GM11168 (cell line): ENCODE results near the gene SKP1.
"Not testable (repeated sequence)": the region's sequence is repeated elsewhere in the genome, so short reads cannot be mapped to it uniquely, and the experiment has no call there.

Source experiments
- in situ Hi-C: fragments of 300-500 bp; cut with MboI; formaldehyde crosslinking; loops from one replicate; pipeline ENCODE4 v1.12.0; 2022; ENCODE audit warnings: low sequenced_read_pairs; ENCODE audit not compliant: unreplicated experiment

SKP1 gene

GRCh38 chr5:134176511-134177368 lies at the start of gene SKP1:
Gene SKP1 (minus strand): TSS chr5:134176950. CDS start chr5:134174022, 2,928 bp downstream.
- in situ Hi-C loops, result no loop called here

DNA sequence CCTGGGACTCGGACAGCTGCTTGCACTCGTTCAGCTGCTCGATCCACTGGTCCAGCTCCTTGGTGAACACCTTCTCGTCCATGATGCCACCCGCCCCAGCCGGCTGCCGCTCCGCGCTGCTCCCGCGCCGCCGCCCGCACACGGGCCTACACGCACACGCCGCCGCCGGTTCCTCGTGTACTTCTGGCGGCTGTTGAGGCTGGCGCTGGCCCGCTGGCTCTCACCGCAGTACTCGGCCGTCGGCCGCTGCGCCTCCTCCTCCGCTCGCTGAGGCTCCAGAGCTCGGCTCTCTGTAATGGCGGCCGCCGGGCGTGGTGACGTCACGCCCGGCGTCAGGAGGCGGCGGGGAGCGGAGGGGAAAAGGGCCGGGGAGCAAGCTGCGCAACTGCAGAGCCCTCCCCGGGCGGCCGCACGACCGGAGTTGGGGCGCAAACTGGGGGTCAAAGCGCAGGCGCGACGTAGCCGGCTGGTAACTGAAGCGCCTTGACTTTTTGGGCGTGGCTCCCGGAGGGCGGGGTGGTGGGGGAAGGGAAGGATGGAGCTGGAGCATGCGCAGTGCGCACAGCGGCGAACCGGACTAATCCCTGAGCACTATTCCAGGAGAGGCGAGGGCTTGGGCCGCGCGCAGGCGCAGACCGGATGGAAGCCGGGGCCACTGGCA lies 49.2 kb upstream of the SKP1 start, which contains the start of gene PPP2CA:
TSS of gene PPP2CA (minus strand) at position 294 of the 661 bp plus-strand sequence. CDS start at position 82, 212 bp downstream.
- in situ Hi-C loops, result no loop called here

DNA sequence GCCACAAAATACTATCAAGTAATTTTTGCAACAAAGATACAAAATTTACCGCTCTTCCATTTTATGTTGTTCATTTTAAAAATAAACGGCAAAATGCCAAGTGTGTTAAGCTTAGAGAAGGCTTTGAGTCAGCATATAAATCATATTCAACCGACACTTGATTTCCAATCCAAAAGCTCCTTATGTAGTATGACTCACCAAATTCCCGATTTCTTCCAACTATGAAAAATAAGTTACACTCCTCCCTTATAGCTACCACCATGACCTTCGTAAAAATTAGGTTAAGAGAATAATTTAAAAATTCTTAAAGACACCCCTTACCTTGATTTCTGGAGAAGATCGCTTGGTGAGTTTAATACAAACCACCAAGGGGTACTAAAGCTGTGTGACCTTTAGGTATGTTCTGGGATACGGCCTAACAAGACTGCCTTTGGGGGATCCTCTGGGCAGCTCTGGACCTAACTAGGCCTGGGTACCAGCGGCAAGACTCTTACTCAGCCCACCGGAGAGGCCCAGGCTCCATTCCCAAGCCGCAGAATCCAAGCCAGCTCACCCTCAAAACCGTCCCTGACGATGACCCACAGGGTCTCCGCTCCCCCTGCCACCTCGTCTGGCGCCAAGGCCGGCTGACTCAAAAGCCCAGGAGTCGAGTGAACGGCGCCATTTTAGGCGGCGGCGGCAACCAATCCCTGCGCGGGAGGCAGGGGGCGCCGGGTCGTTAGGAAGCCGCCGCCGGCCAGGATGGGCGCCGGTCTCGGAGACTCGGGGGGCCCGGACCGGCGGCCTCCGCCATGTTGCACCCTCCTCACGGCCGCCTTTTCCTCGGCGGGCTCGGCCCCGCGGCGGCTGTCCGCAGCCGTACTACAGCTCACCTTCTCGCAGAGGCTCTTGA lies 48.4 kb upstream of the SKP1 start:
- in situ Hi-C loops, result no loop called here

DNA sequence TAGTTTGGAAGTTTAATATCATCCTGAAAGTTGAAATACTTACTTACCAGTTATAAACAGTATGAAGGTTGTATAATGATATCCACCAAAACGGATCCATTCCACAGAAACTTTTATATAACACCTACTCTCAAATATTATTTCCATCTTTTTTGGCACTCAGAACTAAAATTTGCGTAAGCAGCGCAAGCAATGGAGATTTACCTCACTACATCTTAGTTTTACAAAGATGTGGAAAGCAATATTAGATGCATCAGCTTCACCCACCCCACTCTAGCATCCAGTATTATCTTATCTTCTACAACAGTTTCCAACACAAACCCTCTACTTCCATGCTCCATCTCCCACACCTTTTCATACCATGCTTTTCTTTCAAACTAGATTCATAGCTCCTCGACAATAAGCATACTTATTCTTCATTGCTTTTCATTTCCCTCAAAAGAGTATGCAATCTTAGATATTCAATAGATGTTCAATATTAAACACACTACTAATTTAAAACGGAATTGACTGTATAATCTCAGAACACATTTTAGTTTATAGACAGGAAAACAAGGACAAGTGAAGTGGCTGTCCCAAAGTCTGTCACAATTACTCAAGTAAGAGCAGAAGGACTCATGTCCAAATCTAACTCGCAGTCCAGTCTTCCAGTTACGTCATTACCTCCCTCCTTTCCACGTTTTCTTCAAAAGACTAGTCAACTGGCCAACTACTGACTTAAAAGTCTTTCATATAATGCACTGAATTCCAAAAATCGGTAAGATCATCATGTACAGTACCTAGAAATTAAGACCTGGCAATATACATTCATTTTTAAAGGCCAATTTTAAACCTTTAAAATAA lies 46.9 kb upstream of the SKP1 start:
- in situ Hi-C loops, result no loop called here

GRCh38 chr5:134221690-134222089 lies 44.9 kb upstream of the SKP1 start:
- in situ Hi-C loops, result not testable (repeated sequence)

GRCh38 chr5:134215757-134216156 lies 39.0 kb upstream of the SKP1 start:
- in situ Hi-C loops, result no loop called here

GRCh38 chr5:134211263-134212031 lies 34.7 kb upstream of the SKP1 start:
- in situ Hi-C loops, result not testable (repeated sequence)

DNA sequence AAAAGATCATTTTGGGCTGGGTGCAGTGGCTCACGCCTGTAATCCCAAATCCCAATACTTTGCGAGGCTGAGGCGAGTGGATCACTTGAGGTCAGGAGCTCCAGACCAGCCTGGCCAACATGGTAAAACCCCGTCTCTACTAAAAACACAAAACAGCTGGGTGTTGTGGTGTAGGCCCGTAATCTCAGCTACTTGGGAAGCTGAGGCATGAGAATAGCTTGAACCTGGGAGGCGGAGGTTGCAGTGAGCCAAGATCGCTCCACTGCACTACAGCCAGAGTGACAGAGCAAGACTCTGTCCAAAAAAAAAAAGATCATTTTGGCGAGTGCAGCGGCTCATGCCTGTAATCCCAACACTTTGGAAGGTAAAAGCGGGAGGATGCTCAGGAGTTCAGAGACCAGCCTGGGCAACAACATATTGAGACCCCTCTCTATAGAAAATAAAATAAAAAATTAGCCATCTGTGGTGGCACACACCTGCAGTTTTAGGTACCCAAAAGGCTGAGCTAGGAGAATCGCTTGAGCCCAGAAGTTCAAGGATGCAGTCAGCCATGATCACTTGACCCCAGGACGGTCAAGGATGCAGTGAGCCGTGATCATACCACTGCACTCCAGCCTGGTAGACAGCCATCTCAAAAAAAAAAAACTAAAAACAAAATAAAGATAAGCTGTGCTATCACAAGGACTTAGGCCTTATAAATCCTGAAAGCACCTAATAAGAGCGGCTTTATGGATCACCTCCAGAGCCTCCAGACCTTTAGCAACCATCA lies 32.9 kb upstream of the SKP1 start:
- in situ Hi-C loops, result loop anchor here (10.0 kb wide), 1 partner anchor 155 kb away; the partner anchor contains the start of gene CDKL3

GRCh38 chr5:134207696-134208095 lies 30.9 kb upstream of the SKP1 start:
- in situ Hi-C loops, result loop anchor here (10.0 kb wide), 1 partner anchor 157 kb away; the partner anchor contains the start of gene CDKL3

GRCh38 chr5:134206627-134207160 lies 29.9 kb upstream of the SKP1 start:
- in situ Hi-C loops, result loop anchor here (10.0 kb wide), 1 partner anchor 158 kb away; the partner anchor contains the start of gene CDKL3

DNA sequence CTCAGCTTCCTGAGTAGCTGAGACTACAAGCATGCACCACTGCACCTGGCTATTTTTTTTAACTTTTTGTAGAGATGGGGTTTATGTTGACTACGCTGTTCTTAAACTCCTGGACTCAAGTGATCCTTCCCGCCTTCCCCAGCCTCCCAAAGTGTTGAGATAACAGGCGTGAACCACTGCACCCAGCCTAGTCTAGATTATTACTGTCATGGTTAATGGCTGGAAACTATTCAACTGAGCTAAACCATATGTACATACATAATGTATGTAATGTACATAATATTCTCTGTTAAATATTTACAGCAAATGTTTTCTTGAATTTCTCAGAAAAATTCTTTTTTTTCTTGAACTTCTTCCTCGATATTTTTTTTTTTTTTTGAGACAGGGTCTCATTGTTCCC lies 27.8 kb upstream of the SKP1 start:
- in situ Hi-C loops, result loop anchor here (5.0 to 10.0 kb wide), 2 partner anchors 73 to 160 kb away; partner anchors contain the start of gene CDKL3

DNA sequence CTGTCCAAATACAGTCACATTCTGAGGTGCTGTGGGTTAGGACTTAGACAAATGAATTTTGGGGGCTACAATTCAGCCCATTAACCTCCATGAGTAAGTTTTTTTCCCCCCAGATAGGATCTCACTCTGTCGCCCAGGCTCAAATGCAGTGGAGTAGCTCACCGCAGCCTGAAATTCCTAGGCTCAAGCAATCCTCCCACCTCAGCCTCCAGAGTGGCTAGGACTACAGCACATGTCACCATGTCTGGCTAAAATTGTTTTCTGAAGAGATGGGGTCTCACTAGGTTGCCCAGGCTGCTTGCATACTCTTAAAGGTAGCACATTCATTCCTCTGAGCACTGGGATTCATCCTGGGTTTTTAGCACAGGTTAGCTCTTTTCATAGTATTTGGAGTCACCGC lies 26.9 kb upstream of the SKP1 start:
- in situ Hi-C loops, result loop anchor here (5.0 to 10.0 kb wide), 2 partner anchors 74 to 161 kb away; partner anchors contain the start of gene CDKL3

GRCh38 chr5:134195666-134196065 lies 18.9 kb upstream of the SKP1 start:
- in situ Hi-C loops, result loop anchor here (10.0 kb wide), 1 partner anchor 389 kb away; no protein-coding TSS in a partner anchor

GRCh38 chr5:134189031-134189430 lies 12.3 kb upstream of the SKP1 start:
- in situ Hi-C loops, result loop anchor here (10.0 kb wide), 1 partner anchor 96 kb away; no protein-coding TSS in a partner anchor

GRCh38 chr5:134188092-134188491 lies 11.3 kb upstream of the SKP1 start:
- in situ Hi-C loops, result loop anchor here (10.0 kb wide), 1 partner anchor 97 kb away; no protein-coding TSS in a partner anchor

GRCh38 chr5:134184155-134185135 lies 7.7 kb upstream of the SKP1 start:
- in situ Hi-C loops, result loop anchor here (10.0 kb wide), 1 partner anchor 100 kb away; no protein-coding TSS in a partner anchor
